GM12878 (cell line): ENCODE measurements around the gene PCDHB15. TPM values are rescaled to one million over a fixed set of nuclear protein-coding genes. Genes with fewer than 3 reads are reported as not detected.
"Not testable (repeated sequence)": the region's sequence is repeated elsewhere in the genome, so short reads cannot be mapped to it uniquely, and the experiment has no call there.

Experiments
- ATAC-seq: fragments of 200-7000 bp; cut with Tn5 transposase; 3 replicates; pipeline ENCODE4 v1.9.1; 2020; ENCODE audit warnings: mild to moderate bottlenecking, moderate library complexity
- BruUV-seq: library from RNA; stranded (reverse); fragments of 400-500 nt; replicated peaks from 2 replicates; lab custom pipeline; 2021; lab: Mats Ljungman, UMichigan
- CTCF ChIA-PET: fragments of 300-600 bp; sonication (Branson Sonifier 250); formaldehyde crosslinking; extraction: SDS; loops from one replicate; lab custom pipeline; 2021; ENCODE audit warnings: inconsistent platforms; lab: Yijun Ruan, JAX
- POLR2A ChIA-PET: fragments of 350-600 bp; formaldehyde crosslinking; extraction: SDS; loops from one replicate; lab custom pipeline; 2021; ENCODE audit warnings: inconsistent platforms; lab: Charles Lee
- RAD21 ChIA-PET: fragments of 300-600 bp; sonication (Branson Sonifier 250); formaldehyde crosslinking; loops from one replicate; lab custom pipeline; 2023; ENCODE audit warnings: antibody characterized with exemption; ENCODE audit not compliant: unreplicated experiment; lab: Charles Lee
- SMC1A ChIA-PET: fragments of 300-600 bp; sonication (Branson Sonifier 250); formaldehyde crosslinking; loops from one replicate; lab custom pipeline; 2023; ENCODE audit not compliant: unreplicated experiment, uncharacterized antibody; lab: Charles Lee
- DNase-seq: peaks from one replicate; pipeline ENCODE4 v3.0.0-alpha.2; 2011; ENCODE audit warnings: low read depth, low spot score
- FAIRE-seq: peaks from 3 replicates; lab custom pipeline; 2011; peaks lifted over from hg19 to GRCh38; lab: Jason Lieb, UNC
- H2AFZ ChIP-seq: 2 replicates; pipeline ENCODE4 v1.6.0; 2011; ENCODE audit warnings: low read depth, low read length, control low read depth; ENCODE audit not compliant: control insufficient read depth
- H3K27ac ChIP-seq: 2 replicates; pipeline ENCODE4 v1.5.1; 2011; ENCODE audit warnings: control low read depth; ENCODE audit not compliant: control insufficient read depth, insufficient read depth
- H3K27me3 ChIP-seq, 2 experiments: replicated peaks in 1 of 2; 2 replicates each; pipeline versions ENCODE4 v1.6.0 to v1.6.1; 2011; ENCODE audit warnings: low read length in 1 of 2; ENCODE audit not compliant: control insufficient read depth in 2 of 2, insufficient read depth in 2 of 2
- H3K36me3 ChIP-seq, 2 experiments: 2 replicates each; pipeline ENCODE4 v1.5.1; 2011; ENCODE audit warnings: low read length in 1 of 2; ENCODE audit not compliant: control insufficient read depth in 2 of 2, insufficient read depth in 2 of 2
- H3K4me1 ChIP-seq: 2 replicates; pipeline ENCODE4 v1.6.1; 2011; ENCODE audit warnings: mild to moderate bottlenecking, low read length, moderate library complexity, mixed read lengths; ENCODE audit not compliant: control insufficient read depth, insufficient read depth
- H3K4me2 ChIP-seq: 2 replicates; pipeline ENCODE4 v1.6.0; 2011; ENCODE audit warnings: control low read depth; ENCODE audit not compliant: control insufficient read depth, insufficient read depth
- H3K4me3 ChIP-seq: fragments of 200-600 bp; sonication (generic); 2 replicates; pipeline ENCODE4 v1.5.1; 2016
- H3K79me2 ChIP-seq: 2 replicates; pipeline ENCODE4 v1.6.0; 2011; ENCODE audit warnings: low read length; ENCODE audit not compliant: control insufficient read depth, insufficient read depth
- H3K9ac ChIP-seq: 2 replicates; pipeline ENCODE4 v1.8.0; 2011; ENCODE audit warnings: low read length, control low read depth, mixed read lengths; ENCODE audit not compliant: control insufficient read depth, insufficient read depth
- H3K9me3 ChIP-seq: replicated peaks from 3 replicates; pipeline ENCODE4 v1.5.1; 2011; ENCODE audit warnings: mild to moderate bottlenecking, low read length; ENCODE audit not compliant: control insufficient read depth, insufficient read depth
- H4K20me1 ChIP-seq: 2 replicates; pipeline ENCODE4 v1.6.0; 2011; ENCODE audit not compliant: control insufficient read depth, insufficient read depth
- CTCF ChIP-seq, 3 experiments: IDR thresholded peaks in 2 of 3; conservative IDR thresholded peaks in 1 of 3; 2 replicates each; pipeline ENCODE4 v1.5.1; 2011; ENCODE audit warnings: low read depth in 3 of 3, low read length in 3 of 3, mild to moderate bottlenecking in 3 of 3, control low read depth in 2 of 3, moderate library complexity in 2 of 3, inconsistent platforms in 1 of 3, mixed read lengths in 1 of 3; ENCODE audit not compliant: control insufficient read depth in 2 of 3, insufficient read depth in 1 of 3; ENCODE audit errors: extremely low read depth in 1 of 3
- RAD21 ChIP-seq: IDR thresholded peaks from 2 replicates; pipeline ENCODE4 v1.6.1; 2011; ENCODE audit warnings: mild to moderate bottlenecking, low read depth, low read length, moderate library complexity; ENCODE audit not compliant: insufficient read depth
- WGBS: methylation state at CpG from one replicate; pipeline ENCODE4 v1.1.6; 2016; ENCODE audit warnings: low lambda C conversion rate; ENCODE audit not compliant: insufficient replicate concordance, insufficient coverage; ENCODE audit errors: missing lambda C conversion rate; 5-methylcytosine and 5-hydroxymethylcytosine counted together
- in situ Hi-C: fragments of 300-500 bp; cut with MboI; formaldehyde crosslinking; loops from 9 replicates; pipeline ENCODE4 v1.14.3; 2018; ENCODE audit warnings: mixed read lengths
- intact Hi-C: fragments of 100-400 bp; cut with micrococcal nuclease; formaldehyde crosslinking; loops from one replicate; pipeline ENCODE4 v1.14.2; 2022; ENCODE audit not compliant: unreplicated experiment
- polyA plus RNA-seq, 11 experiments: library from polyadenylated mRNA; depleted of rRNA in 4 of 11; unstranded in 6 of 11; stranded (reverse) in 5 of 11; fragments of >200 nt; fragmentation: Nextera tagmentation in 4 of 11; fragmentation: Illumina TruSeq in 1 of 11; extraction: Ambion mirVana in 4 of 11; extraction: Trizol in 1 of 11; gene quantifications; 1 replicate in 1 of 11; 2 replicates in 10 of 11; pipeline versions ENCODE4 v1.2.1 to v1.2.3, GENCODE V29; 2011 to 2016; ENCODE audit warnings: inconsistent platforms in 2 of 11, missing spikeins in 2 of 11, low read depth in 1 of 11
- total RNA-seq, 4 experiments: library from RNA; depleted of rRNA in 3 of 4; stranded (reverse); fragments of >200 nt in 3 of 4; fragmentation: Illumina TruSeq in 1 of 4; extraction: Trizol in 1 of 4; gene quantifications; 2 replicates each; pipeline versions ENCODE4 v1.2.1 to v1.2.3, GENCODE V29; 2013 to 2021

PCDHB15 gene
- total and polyA plus RNA-seq, 10 of the 15 experiments (the other 5 are each of a cell fraction or from before 2014, with no cell fraction given), result 0.01 to 0.10 TPM; not detected in 8

DNA sequence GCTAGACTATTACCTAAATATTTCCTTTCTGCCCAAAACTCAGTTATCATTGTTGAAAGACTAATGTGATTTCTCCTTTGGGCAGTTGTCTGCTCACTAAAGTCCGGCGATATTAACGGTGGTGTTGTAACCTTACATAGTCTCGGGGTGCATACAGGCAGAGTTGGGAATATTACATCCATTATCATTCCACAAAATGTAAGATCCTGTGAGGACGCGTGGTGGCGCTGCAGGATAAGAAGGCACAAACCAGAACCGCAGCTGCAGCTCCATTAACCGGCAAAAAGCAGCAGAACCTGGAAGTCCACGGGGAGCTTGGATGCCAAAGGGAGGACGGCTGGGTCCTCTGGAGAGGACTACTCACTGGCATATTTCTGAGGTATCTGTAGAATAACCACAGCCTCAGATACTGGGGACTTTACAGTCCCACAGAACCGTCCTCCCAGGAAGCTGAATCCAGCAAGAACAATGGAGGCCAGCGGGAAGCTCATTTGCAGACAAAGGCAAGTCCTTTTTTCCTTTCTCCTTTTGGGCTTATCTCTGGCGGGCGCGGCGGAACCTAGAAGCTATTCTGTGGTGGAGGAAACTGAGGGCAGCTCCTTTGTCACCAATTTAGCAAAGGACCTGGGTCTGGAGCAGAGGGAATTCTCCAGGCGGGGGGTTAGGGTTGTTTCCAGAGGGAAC lies 31.4 kb upstream of the PCDHB15 start, which contains the start of gene PCDHB13:
PCDHB13 (plus strand) TSS at position 264 of the 684 bp plus-strand sequence; CDS start at position 469, 205 bp downstream.
- ATAC-seq, POLR2A ChIA-PET, RAD21 ChIA-PET, H2AFZ ChIP-seq, H3K9me3 ChIP-seq, DNase-seq, H3K4me2 ChIP-seq, H3K79me2 ChIP-seq, H3K4me3 ChIP-seq, H3K27ac ChIP-seq, H3K27me3 ChIP-seq, H3K9ac ChIP-seq, H3K36me3 ChIP-seq, BruUV-seq, SMC1A ChIA-PET, H4K20me1 ChIP-seq, H3K4me1 ChIP-seq, FAIRE-seq, intact Hi-C loops: not testable (repeated sequence)
- in situ Hi-C loops, result loop anchor here (5.0 to 25.0 kb wide), 2 partner anchors 36 to 349 kb away; partner anchors contain the start of gene PCDHB8
- CTCF ChIA-PET, result interaction anchor here (0.8 to 1.5 kb wide), 2 partner anchors 12 to 106 kb away, joined by 3 read pairs; partner anchors contain the start of gene TAF7
- 23% methylated on average over 13 of the region's 18 CpGs for WGBS
- peak in 1 of 3 experiments; percentile 14; a peak in 1 of 6 replicates for TF ChIP-seq CTCF (IDR thresholded peaks at IDR 0.05 in 2 of 3, conservative IDR thresholded peaks at IDR 0.05 in 1 of 3; ENCODE audit: control insufficient read depth in 2 of 3, extremely low read depth in 1 of 3, insufficient read depth in 1 of 3, low read depth in 3 of 3, low read length in 3 of 3)
- TF ChIP-seq RAD21, result peak; percentile 21; the same call in 1 of the 2 replicates

GRCh38 chr5:141214583-141214982 lies 30.6 kb upstream of the PCDHB15 start:
- ATAC-seq, H3K79me2 ChIP-seq, H3K36me3 ChIP-seq, H3K4me3 ChIP-seq, intact Hi-C loops, POLR2A ChIA-PET, FAIRE-seq, H3K4me2 ChIP-seq, H3K27me3 ChIP-seq, BruUV-seq, H3K27ac ChIP-seq, H3K9ac ChIP-seq, DNase-seq, H2AFZ ChIP-seq, H3K4me1 ChIP-seq, CTCF ChIA-PET, H3K9me3 ChIP-seq, RAD21 ChIA-PET, H4K20me1 ChIP-seq, SMC1A ChIA-PET: not testable (repeated sequence)
- in situ Hi-C loops, result loop anchor here (5.0 to 25.0 kb wide), 2 partner anchors 37 to 348 kb away; partner anchors contain the start of gene PCDHB8
- 64% methylated on average over 12 of the region's 12 CpGs for WGBS

DNA sequence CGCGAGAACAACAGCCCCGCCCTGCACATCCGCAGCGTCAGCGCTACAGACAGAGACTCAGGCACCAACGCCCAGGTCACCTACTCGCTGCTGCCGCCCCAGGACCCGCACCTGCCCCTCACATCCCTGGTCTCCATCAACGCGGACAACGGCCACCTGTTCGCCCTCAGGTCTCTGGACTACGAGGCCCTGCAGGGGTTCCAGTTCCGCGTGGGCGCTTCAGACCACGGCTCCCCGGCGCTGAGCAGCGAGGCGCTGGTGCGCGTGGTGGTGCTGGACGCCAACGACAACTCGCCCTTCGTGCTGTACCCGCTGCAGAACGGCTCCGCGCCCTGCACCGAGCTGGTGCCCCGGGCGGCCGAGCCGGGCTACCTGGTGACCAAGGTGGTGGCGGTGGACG lies 29.7 kb upstream of the PCDHB15 start:
- ATAC-seq, BruUV-seq, intact Hi-C loops, H3K4me2 ChIP-seq, H3K4me3 ChIP-seq, DNase-seq, H3K27ac ChIP-seq, H3K4me1 ChIP-seq, SMC1A ChIA-PET, H4K20me1 ChIP-seq, H3K9ac ChIP-seq, FAIRE-seq, H3K9me3 ChIP-seq, H3K36me3 ChIP-seq, H3K79me2 ChIP-seq, H2AFZ ChIP-seq, H3K27me3 ChIP-seq, RAD21 ChIA-PET, POLR2A ChIA-PET, CTCF ChIA-PET: not testable (repeated sequence)
- in situ Hi-C loops, result loop anchor here (25.0 kb wide), 1 partner anchor 347 kb away; no protein-coding TSS in a partner anchor
- 80% methylated on average over 16 of the region's 40 CpGs for WGBS
